Karpas-422 (cell line): ENCODE data around the gene TMEM259. TPM values are rescaled to one million over a fixed set of nuclear protein-coding genes. Genes with fewer than 3 reads are reported as not detected.
A peak's percentile ranks its signal among the peaks of the same experiment; 100 is the strongest.

Experiments
- DNase-seq: peaks from one replicate; pipeline ENCODE4 v3.0.0-alpha.2; 2015
- H2AFZ ChIP-seq: fragments of 200-600 bp; sonication (generic); 2 replicates; pipeline ENCODE4 v1.6.1; 2014; ENCODE audit warnings: antibody characterized with exemption, low read length, mixed read lengths
- H3K27ac ChIP-seq: fragments of 200-600 bp; sonication (generic); 2 replicates; pipeline ENCODE4 v1.5.1; 2014; ENCODE audit warnings: mild to moderate bottlenecking, low read length, moderate library complexity
- H3K27me3 ChIP-seq: fragments of 200-600 bp; sonication (generic); 2 replicates; pipeline ENCODE4 v1.6.1; 2014; ENCODE audit warnings: low read length, mixed read lengths
- H3K36me3 ChIP-seq: fragments of 200-600 bp; sonication (generic); 2 replicates; pipeline ENCODE4 v1.6.1; 2014; ENCODE audit warnings: low read length, mixed read lengths; ENCODE audit not compliant: insufficient read depth
- H3K4me1 ChIP-seq: fragments of 200-600 bp; sonication (generic); 2 replicates; pipeline ENCODE4 v1.6.1; 2014; ENCODE audit warnings: mild to moderate bottlenecking, low read length, mixed read lengths
- H3K4me2 ChIP-seq: fragments of 200-600 bp; sonication (generic); 2 replicates; pipeline ENCODE4 v1.6.1; 2014; ENCODE audit warnings: low read length, low read depth, mild to moderate bottlenecking; ENCODE audit not compliant: poor library complexity, severe bottlenecking
- H3K4me3 ChIP-seq: fragments of 200-600 bp; sonication (generic); 2 replicates; pipeline ENCODE4 v1.5.1; 2014; ENCODE audit warnings: mild to moderate bottlenecking, antibody characterized with exemption, low read length, mixed read lengths
- H3K79me2 ChIP-seq: fragments of 200-600 bp; sonication (generic); 2 replicates; pipeline ENCODE4 v1.6.1; 2014; ENCODE audit warnings: mild to moderate bottlenecking, low read length, mixed read lengths
- H3K9ac ChIP-seq: fragments of 200-600 bp; sonication (generic); 2 replicates; pipeline ENCODE4 v1.6.0; 2014; ENCODE audit warnings: low read length
- H3K9me2 ChIP-seq: fragments of 200-600 bp; sonication (generic), shearing (Covaris generic); replicated peaks from 2 replicates; pipeline ENCODE4 v1.6.0; 2014; ENCODE audit warnings: mild to moderate bottlenecking, low read length, moderate library complexity; ENCODE audit not compliant: insufficient read depth
- H3K9me3 ChIP-seq: fragments of 300-700, 200-600 bp; sonication (generic); 2 replicates; pipeline ENCODE4 v1.6.1; 2014; ENCODE audit warnings: low read length, mixed read lengths
- H4K20me1 ChIP-seq: fragments of 200-600 bp; sonication (generic); 2 replicates; pipeline ENCODE4 v1.6.1; 2014; ENCODE audit warnings: mild to moderate bottlenecking, antibody characterized with exemption, low read length, low read depth; ENCODE audit not compliant: insufficient read depth
- total RNA-seq: library from RNA; depleted of rRNA; stranded (reverse); fragments of >200 nt; shearing (Covaris generic); gene quantifications from 2 replicates; pipeline ENCODE4 v1.2.3, GENCODE V29; 2014; ENCODE audit warnings: low replicate concordance

TMEM259 gene
- total RNA-seq, 1 experiment from 2014 or later = 133 TPM

DNA sequence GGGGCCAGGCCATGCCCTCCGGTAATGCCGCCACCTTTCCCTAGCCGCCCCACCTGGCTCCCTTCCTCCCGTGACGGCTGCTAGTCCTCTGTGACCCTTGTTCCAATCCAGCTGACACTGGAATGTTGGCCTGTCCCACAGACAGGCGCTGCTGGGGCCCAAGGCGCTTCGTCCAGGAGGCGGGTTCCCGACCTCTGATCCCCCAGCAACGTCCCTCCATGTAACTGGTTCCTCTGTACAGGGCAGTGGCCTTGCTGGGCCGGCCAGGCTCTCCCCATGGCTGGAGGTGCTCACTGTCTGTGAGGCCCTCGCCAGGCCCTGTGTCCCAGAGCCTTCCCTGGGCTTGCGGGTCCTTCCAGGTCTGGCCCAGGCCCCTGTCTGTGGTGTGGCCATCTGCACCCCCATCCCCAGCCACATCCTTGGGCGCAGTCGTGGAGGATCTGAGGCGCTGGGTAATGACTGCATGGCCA is 27.5 kb downstream of the TMEM259 start:
- no peak overlapping the region for H3K9ac ChIP-seq
- H3K79me2 ChIP-seq = no peaks in the 10 kb centered on the region
- no peak overlapping the region for H2AFZ ChIP-seq
- no peak overlapping the region for H3K27ac ChIP-seq
- no peak overlapping the region for H3K4me3 ChIP-seq
- peaks cover 17% of the 10 kb centered on the region; the same call in 1 of the 2 replicates for H4K20me1 ChIP-seq
- no peaks in the 10 kb centered on the region for H3K4me1 ChIP-seq
- no peak overlapping the region for H3K4me2 ChIP-seq
- no peak for DNase-seq
- H3K36me3 ChIP-seq = peaks cover 15% of the 10 kb centered on the region; the same call in 1 of the 2 replicates
- no peaks in the 10 kb centered on the region for H3K27me3 ChIP-seq
- H3K9me2 ChIP-seq = no peaks in the 10 kb centered on the region
- H3K9me3 ChIP-seq = no peaks in the 10 kb centered on the region; the same call in 1 of the 2 replicates

- no peak overlapping the region for H3K27ac ChIP-seq
- no peaks in the 10 kb centered on the region for H3K27me3 ChIP-seq
- DNase-seq = no peak
- no peaks in the 10 kb centered on the region for H3K9me2 ChIP-seq
- H3K4me2 ChIP-seq = no peak overlapping the region
- H3K4me1 ChIP-seq = no peaks in the 10 kb centered on the region
- no peak overlapping the region for H3K9ac ChIP-seq
- H3K4me3 ChIP-seq = no peak overlapping the region
- peaks cover 17% of the 10 kb centered on the region; the same call in 1 of the 2 replicates for H4K20me1 ChIP-seq
- no peak overlapping the region for H2AFZ ChIP-seq
- H3K9me3 ChIP-seq = no peaks in the 10 kb centered on the region; the same call in 1 of the 2 replicates
- H3K79me2 ChIP-seq = no peaks in the 10 kb centered on the region
- H3K36me3 ChIP-seq = peaks cover 15% of the 10 kb centered on the region; the same call in 1 of the 2 replicates
These were observed 28.3 kb downstream of the TMEM259 start for GRCh38 chr19:992670-993055.

GRCh38 chr19:991932-992669 is 28.8 kb downstream of the TMEM259 start:
- Histone ChIP-seq H3K27me3 (no peaks in the 10 kb centered on the region), H3K4me1 (no peaks in the 10 kb centered on the region), H2AFZ (no peak overlapping the region), H4K20me1 (peaks cover 17% of the 10 kb centered on the region; the same call in 1 of the 2 replicates), H3K36me3 (peaks cover 15% of the 10 kb centered on the region; the same call in 1 of the 2 replicates), H3K9me3 (no peaks in the 10 kb centered on the region; the same call in 1 of the 2 replicates), H3K9me2 (no peaks in the 10 kb centered on the region), H3K4me2 (no peak overlapping the region), H3K9ac (no peak overlapping the region), H3K4me3 (no peak overlapping the region), H3K27ac (no peak overlapping the region), H3K79me2 (no peaks in the 10 kb centered on the region)
- DNase-seq = no peak

DNA sequence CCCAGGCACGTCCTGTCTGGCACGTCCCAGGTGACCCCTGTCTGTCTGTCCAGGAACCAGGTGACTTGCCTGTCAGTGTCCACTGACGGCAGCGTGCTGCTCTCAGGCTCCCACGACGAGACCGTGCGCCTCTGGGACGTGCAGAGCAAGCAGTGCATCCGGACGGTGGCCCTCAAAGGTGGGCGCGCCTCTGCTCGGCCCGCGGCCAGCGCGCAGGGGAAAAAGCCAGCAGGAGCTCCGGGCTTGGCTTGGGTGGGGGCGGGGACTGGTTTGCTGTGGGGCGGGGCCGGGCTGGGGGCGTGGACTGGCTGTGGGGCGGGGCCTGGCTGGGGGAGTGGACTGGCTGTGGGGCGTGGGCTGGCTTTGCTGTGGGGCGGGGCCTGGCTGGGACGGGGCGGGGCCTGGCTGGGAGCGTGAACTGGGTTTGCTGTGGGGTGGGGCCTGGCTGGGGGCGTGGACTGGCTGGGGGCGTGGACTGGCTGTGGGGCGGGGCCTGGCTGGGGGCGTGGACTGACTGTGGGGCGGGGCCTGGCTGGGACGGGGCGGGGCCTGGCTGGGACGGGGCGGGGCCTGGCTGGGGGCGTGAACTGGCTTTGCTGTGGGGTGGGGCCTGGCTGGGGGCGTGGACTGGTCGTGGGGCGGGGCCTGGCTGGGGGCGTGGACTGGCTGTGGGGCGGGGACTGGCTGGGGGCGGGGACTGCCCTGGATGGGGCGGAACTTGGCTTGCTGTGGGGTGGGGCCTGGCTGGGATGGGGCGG is 29.6 kb downstream of the TMEM259 start:
- Histone ChIP-seq H3K9me2 (no peaks in the 10 kb centered on the region), H3K4me2 (no peak overlapping the region), H3K27me3 (no peaks in the 10 kb centered on the region), H3K9me3 (no peaks in the 10 kb centered on the region; the same call in 1 of the 2 replicates), H3K79me2 (no peaks in the 10 kb centered on the region), H3K9ac (no peak overlapping the region), H2AFZ (no peak overlapping the region), H3K27ac (no peak overlapping the region), H3K4me1 (no peaks in the 10 kb centered on the region), H3K36me3 (peaks cover 15% of the 10 kb centered on the region; the same call in 1 of the 2 replicates), H4K20me1 (peaks cover 17% of the 10 kb centered on the region; the same call in 1 of the 2 replicates), H3K4me3 (no peak overlapping the region)
- DNase-seq = peak; percentile 80

DNA sequence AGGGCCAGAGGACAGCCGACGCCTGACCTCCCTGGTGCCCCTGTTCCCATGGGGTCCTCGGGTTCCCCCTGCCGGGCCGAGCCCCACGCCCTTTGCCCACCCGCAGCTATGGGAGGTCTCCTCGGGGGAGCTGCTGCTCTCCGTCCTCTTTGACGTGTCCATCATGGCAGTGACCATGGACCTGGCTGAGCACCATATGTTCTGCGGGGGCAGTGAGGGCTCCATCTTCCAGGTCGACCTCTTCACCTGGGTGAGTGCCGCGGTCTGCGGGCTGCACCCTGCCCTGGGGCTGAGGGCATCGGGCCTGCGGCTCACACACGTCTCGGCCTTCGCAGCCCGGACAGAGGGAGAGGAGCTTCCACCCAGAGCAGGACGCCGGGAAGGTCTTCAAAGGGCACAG is 30.2 kb downstream of the TMEM259 start:
- Histone ChIP-seq H4K20me1 (peaks cover 17% of the 10 kb centered on the region; the same call in 1 of the 2 replicates), H3K27me3 (no peaks in the 10 kb centered on the region), H2AFZ (no peak overlapping the region), H3K9ac (no peak overlapping the region), H3K4me2 (no peak overlapping the region), H3K4me3 (no peak overlapping the region), H3K4me1 (no peaks in the 10 kb centered on the region), H3K79me2 (no peaks in the 10 kb centered on the region), H3K9me3 (no peaks in the 10 kb centered on the region; the same call in 1 of the 2 replicates), H3K36me3 (peaks cover 15% of the 10 kb centered on the region; the same call in 1 of the 2 replicates), H3K9me2 (no peaks in the 10 kb centered on the region), H3K27ac (no peak overlapping the region)
- no peak for DNase-seq

- H3K36me3 ChIP-seq = peaks cover 15% of the 10 kb centered on the region; the same call in 1 of the 2 replicates
- DNase-seq = no peak
- H3K27me3 ChIP-seq = no peaks in the 10 kb centered on the region
- no peak overlapping the region for H2AFZ ChIP-seq
- H3K4me2 ChIP-seq = no peak overlapping the region
- H3K79me2 ChIP-seq = 0 out of 2 replicates have a peak, but pooled peaks cover 6% of the 10 kb centered on the region
- H4K20me1 ChIP-seq = peaks cover 17% of the 10 kb centered on the region; the same call in 1 of the 2 replicates
- no peak overlapping the region for H3K4me3 ChIP-seq
- no peak overlapping the region for H3K9ac ChIP-seq
- peaks cover 5% of the 10 kb centered on the region for H3K4me1 ChIP-seq
- H3K9me2 ChIP-seq = no peaks in the 10 kb centered on the region
- no peaks in the 10 kb centered on the region; the same call in 1 of the 2 replicates for H3K9me3 ChIP-seq
- H3K27ac ChIP-seq = no peak overlapping the region
These were observed 30.8 kb downstream of the TMEM259 start for GRCh38 chr19:990119-990571.

- H3K9me3 ChIP-seq = no peaks in the 10 kb centered on the region; the same call in 1 of the 2 replicates
- peaks cover 15% of the 10 kb centered on the region; the same call in 1 of the 2 replicates for H3K36me3 ChIP-seq
- H3K79me2 ChIP-seq = peaks cover 11% of the 10 kb centered on the region; the same call in 1 of the 2 replicates
- no peak for DNase-seq
- H3K4me2 ChIP-seq = no peak overlapping the region
- no peaks in the 10 kb centered on the region for H3K9me2 ChIP-seq
- no peaks in the 10 kb centered on the region for H3K27me3 ChIP-seq
- peaks cover 15% of the 10 kb centered on the region; the same call in 1 of the 2 replicates for H4K20me1 ChIP-seq
- H3K4me3 ChIP-seq = no peak overlapping the region
- peaks cover 10% of the 10 kb centered on the region for H3K4me1 ChIP-seq
- H3K27ac ChIP-seq = no peak overlapping the region
- H2AFZ ChIP-seq = no peak overlapping the region
- no peak overlapping the region for H3K9ac ChIP-seq
These were observed 31.4 kb downstream of the TMEM259 start for GRCh38 chr19:989381-990081.
